Measurements from ENCODE around the gene SRPK2. TPM values are rescaled to one million over a fixed set of nuclear protein-coding genes. Genes with fewer than 3 reads are reported as not detected.

SRPK2 gene
- total RNA-seq, 4 donors from 2014 or later = 21.5 to 35.1 (median 29.2) TPM

GRCh38 chr7:105189859-105190492, 198.7 kb downstream of the SRPK2 start:
- 76 to 77% methylated on average over 7 of the region's 8 CpGs for WGBS, 2 donors
- Histone ChIP-seq H3K4me3 (no peak overlapping the region), H3K36me3 (no peaks in the 10 kb centered on the region), H3K27ac (no peak overlapping the region), H3K9me3 (no peaks in the 10 kb centered on the region), H3K27me3 (no peaks in the 10 kb centered on the region), H3K4me1 (peaks cover 0 to 35% (median 17%) of the 10 kb centered on the region in 3 donors)
- intact Hi-C loops (cut with DNase I) = no loop called here
- no peak for DNase-seq
- no peak for TF ChIP-seq POLR2A (IDR thresholded peaks at IDR 0.05)
- no peak for TF ChIP-seq CTCF (IDR thresholded peaks at IDR 0.05)

- intact Hi-C loops (cut with DNase I) = no loop called here
- DNase-seq = no peak
Observed at GRCh38 chr7:105188201-105188600, 200.5 kb downstream of the SRPK2 start.

GRCh38 chr7:105187302-105188169, 201.2 kb downstream of the SRPK2 start:
- Histone ChIP-seq H3K4me1 (peaks cover 0 to 45% (median 17%) of the 10 kb centered on the region in 3 donors), H3K36me3 (no peaks in the 10 kb centered on the region), H3K27me3 (no peaks in the 10 kb centered on the region), H3K27ac (no peak overlapping the region), H3K4me3 (no peak overlapping the region), H3K9me3 (no peaks in the 10 kb centered on the region)
- TF ChIP-seq CTCF (IDR thresholded peaks at IDR 0.05) (no peak), POLR2A (IDR thresholded peaks at IDR 0.05) (no peak)
- intact Hi-C loops (cut with DNase I) = no loop called here
- DNase-seq = no peak
- WGBS, 2 donors = 54 to 68% methylated on average over 4 of the region's 4 CpGs

More at GRCh38 chr7:105188201-105188600, 200.5 kb downstream of the SRPK2 start:
- Histone ChIP-seq H3K4me1 (peaks cover 0 to 43% (median 17%) of the 10 kb centered on the region in 3 donors), H3K36me3 (no peaks in the 10 kb centered on the region), H3K27ac (no peak overlapping the region), H3K27me3 (no peaks in the 10 kb centered on the region), H3K4me3 (no peak overlapping the region), H3K9me3 (no peaks in the 10 kb centered on the region)
- TF ChIP-seq POLR2A (IDR thresholded peaks at IDR 0.05) (no peak), CTCF (IDR thresholded peaks at IDR 0.05) (no peak)

GRCh38 chr7:105185290-105186010, 203.3 kb downstream of the SRPK2 start:
- H3K27me3 ChIP-seq = no peaks in the 10 kb centered on the region
- peaks cover 0 to 49% (median 17%) of the 10 kb centered on the region in 3 donors for H3K4me1 ChIP-seq
- no peak for TF ChIP-seq CTCF (IDR thresholded peaks at IDR 0.05)
- no peak for TF ChIP-seq POLR2A (IDR thresholded peaks at IDR 0.05)
- H3K27ac ChIP-seq = peak overlapping the region in 3 of 4 donors; percentile 62 to 79 (median 70)
- peaks cover 0 to under 1% (median 0%) of the 10 kb centered on the region in 3 donors for H3K9me3 ChIP-seq
- WGBS, 2 donors = 33 to 49% methylated on average over 2 of the region's 2 CpGs
- no peak for DNase-seq
- no peak overlapping the region for H3K4me3 ChIP-seq
- no peaks in the 10 kb centered on the region for H3K36me3 ChIP-seq
- intact Hi-C loops (cut with DNase I) = no loop called here
